WTC11 (cell line): ENCODE measurements around the gene UBAP2L. TPM values are rescaled to one million over a fixed set of nuclear protein-coding genes. Genes with fewer than 3 reads are reported as not detected.

Experiments
- ARID4B ChIP-seq: sonication (generic); formaldehyde crosslinking; IDR thresholded peaks from 2 replicates; pipeline ENCODE4 v1.8.0; 2023; ENCODE audit warnings: missing genetic modification reagents, mild to moderate bottlenecking, borderline replicate concordance
- ATF3 ChIP-seq: sonication (generic); formaldehyde crosslinking; conservative IDR thresholded peaks from 2 replicates; pipeline ENCODE4 v1.8.1; 2022; ENCODE audit warnings: mild to moderate bottlenecking, missing genetic modification reagents
- CDX4 ChIP-seq: fragments of 250-450 bp; sonication (Bioruptor Pico); IDR thresholded peaks from 2 replicates; pipeline ENCODE4 v1.9.0; 2021; ENCODE audit warnings: moderate library complexity, mild to moderate bottlenecking, inconsistent platforms, borderline replicate concordance
- E2F1 ChIP-seq: sonication (generic); formaldehyde crosslinking; IDR thresholded peaks from 2 replicates; pipeline ENCODE4 v1.8.0; 2022; ENCODE audit warnings: mild to moderate bottlenecking, missing genetic modification reagents
- E2F5 ChIP-seq: sonication (generic); formaldehyde crosslinking; IDR thresholded peaks from 2 replicates; pipeline ENCODE4 v1.8.1; 2022; ENCODE audit warnings: mild to moderate bottlenecking, moderate library complexity, missing genetic modification reagents
- FOXJ3 ChIP-seq: sonication (generic); formaldehyde crosslinking; IDR thresholded peaks from 2 replicates; pipeline ENCODE4 v1.9.0; 2021; ENCODE audit warnings: missing genetic modification reagents, mild to moderate bottlenecking, borderline replicate concordance
- GRHL2 ChIP-seq: fragments of 250-450 bp; sonication (Bioruptor Pico); IDR thresholded peaks from 2 replicates; pipeline ENCODE4 v1.8.0; 2022; ENCODE audit warnings: mild to moderate bottlenecking, moderate library complexity; ENCODE audit not compliant: insufficient replicate concordance, severe bottlenecking
- HMGXB4 ChIP-seq: sonication (generic); formaldehyde crosslinking; IDR thresholded peaks from 2 replicates; pipeline ENCODE4 v1.8.1; 2023; ENCODE audit warnings: mild to moderate bottlenecking, moderate library complexity, missing genetic modification reagents
- IRF2 ChIP-seq: sonication (generic); formaldehyde crosslinking; IDR thresholded peaks from 2 replicates; pipeline ENCODE4 v1.8.0; 2022; ENCODE audit warnings: low read depth, missing genetic modification reagents, borderline replicate concordance
- JAZF1 ChIP-seq: fragments of 250-450 bp; sonication (Bioruptor Pico); IDR thresholded peaks from 2 replicates; pipeline ENCODE4 v1.9.0; 2021; ENCODE audit warnings: moderate library complexity, mild to moderate bottlenecking, inconsistent platforms
- JUN ChIP-seq: sonication (generic); formaldehyde crosslinking; IDR thresholded peaks from 2 replicates; pipeline ENCODE4 v1.8.0; 2023; ENCODE audit warnings: mild to moderate bottlenecking, missing genetic modification reagents
- KAT7 ChIP-seq: sonication (generic); formaldehyde crosslinking; IDR thresholded peaks from 2 replicates; pipeline ENCODE4 v1.8.1; 2023; ENCODE audit warnings: missing genetic modification reagents, mild to moderate bottlenecking, borderline replicate concordance
- MAX ChIP-seq: sonication (generic); formaldehyde crosslinking; IDR thresholded peaks from 2 replicates; pipeline ENCODE4 v1.8.0; 2022; ENCODE audit warnings: mild to moderate bottlenecking, missing genetic modification reagents
- NFATC4 ChIP-seq: fragments of 250-450 bp; sonication (Bioruptor Pico); IDR thresholded peaks from 2 replicates; pipeline ENCODE4 v1.9.0; 2021; ENCODE audit warnings: mild to moderate bottlenecking
- NR2C2 ChIP-seq: sonication (generic); formaldehyde crosslinking; IDR thresholded peaks from 2 replicates; pipeline ENCODE4 v1.8.0; 2022; ENCODE audit warnings: mild to moderate bottlenecking, missing genetic modification reagents
- PRRX2 ChIP-seq: fragments of 250-450 bp; sonication (Bioruptor Pico); IDR thresholded peaks from 2 replicates; pipeline ENCODE4 v1.8.0; 2021; ENCODE audit warnings: mild to moderate bottlenecking
- SMAD3 ChIP-seq: sonication (generic); formaldehyde crosslinking; IDR thresholded peaks from 2 replicates; pipeline ENCODE4 v1.8.0; 2022; ENCODE audit warnings: missing genetic modification reagents, mild to moderate bottlenecking, borderline replicate concordance
- SOX15 ChIP-seq: fragments of 250-450 bp; sonication (Bioruptor Pico); IDR thresholded peaks from 2 replicates; pipeline ENCODE4 v1.9.0; 2021; ENCODE audit warnings: mild to moderate bottlenecking
- TCF7 ChIP-seq: sonication (generic); formaldehyde crosslinking; IDR thresholded peaks from 2 replicates; pipeline ENCODE4 v1.8.0; 2022; ENCODE audit warnings: mild to moderate bottlenecking, low read depth, missing genetic modification reagents, moderate library complexity
- ZBTB43 ChIP-seq: sonication (generic); formaldehyde crosslinking; IDR thresholded peaks from 2 replicates; pipeline ENCODE4 v1.8.1; 2023; ENCODE audit warnings: mild to moderate bottlenecking, missing genetic modification reagents
- ZNF121 ChIP-seq: sonication (generic); formaldehyde crosslinking; IDR thresholded peaks from 2 replicates; pipeline ENCODE4 v1.8.0; 2023; ENCODE audit warnings: missing genetic modification reagents
- ZNF263 ChIP-seq: sonication (generic); formaldehyde crosslinking; IDR thresholded peaks from 2 replicates; pipeline ENCODE4 v1.8.1; 2022; ENCODE audit warnings: low read depth, mild to moderate bottlenecking, moderate library complexity, missing genetic modification reagents
- ZNF317 ChIP-seq: sonication (generic); formaldehyde crosslinking; IDR thresholded peaks from 2 replicates; pipeline ENCODE4 v1.8.1; 2023; ENCODE audit warnings: low read depth, mild to moderate bottlenecking, moderate library complexity, missing genetic modification reagents, borderline replicate concordance
- ZNF423 ChIP-seq: fragments of 250-450 bp; sonication (Bioruptor Pico); IDR thresholded peaks from 2 replicates; pipeline ENCODE4 v2.1.2; 2022; ENCODE audit warnings: mild to moderate bottlenecking, moderate library complexity
- ZNF512 ChIP-seq: sonication (generic); formaldehyde crosslinking; IDR thresholded peaks from 2 replicates; pipeline ENCODE4 v1.8.1; 2022; ENCODE audit warnings: missing genetic modification reagents, borderline replicate concordance
- total RNA-seq: library from RNA; stranded (reverse); gene quantifications from 3 replicates; pipeline ENCODE4 v1.2.3, GENCODE V29; 2021

Gene UBAP2L
- total RNA-seq, 1 experiment from 2014 or later = 205 TPM

- TF ChIP-seq E2F1 (CRISPR knock-in tag) = 0 out of 2 replicates have a peak, but pooled peaks have one; percentile 69
- TF ChIP-seq CDX4 (CRISPR knock-in tag) = no peak
- 0 out of 2 replicates have a peak, but pooled peaks have one; percentile 33 for TF ChIP-seq NR2C2 (CRISPR knock-in tag)
- TF ChIP-seq HMGXB4 (CRISPR knock-in tag) = peak; percentile 83; the same call in 1 of the 2 replicates
- TF ChIP-seq ZNF512 (CRISPR knock-in tag) = no peak
- TF ChIP-seq JAZF1 (CRISPR knock-in tag) = no peak
- peak; percentile 92 for TF ChIP-seq E2F5 (CRISPR knock-in tag)
- no peak for TF ChIP-seq NFATC4 (CRISPR knock-in tag)
- no peak for TF ChIP-seq IRF2 (CRISPR knock-in tag)
- no peak for TF ChIP-seq ZNF121 (CRISPR knock-in tag)
- no peak for TF ChIP-seq TCF7 (CRISPR knock-in tag)
- no peak for TF ChIP-seq SOX15 (CRISPR knock-in tag)
- 0 out of 2 replicates have a peak, but pooled peaks have one; percentile 12 for TF ChIP-seq JUN (CRISPR knock-in tag)
- no peak for TF ChIP-seq ZNF423 (CRISPR knock-in tag)
- TF ChIP-seq KAT7 (CRISPR knock-in tag) = no peak
- TF ChIP-seq FOXJ3 = no peak
- TF ChIP-seq PRRX2 (CRISPR knock-in tag) = no peak
- TF ChIP-seq ARID4B (CRISPR knock-in tag) = peak; percentile 0; the same call in 1 of the 2 replicates
- 0 out of 2 replicates have a peak, but pooled peaks have one; percentile 39 for TF ChIP-seq ZBTB43 (CRISPR knock-in tag)
- TF ChIP-seq ZNF263 (CRISPR knock-in tag) = no peak
- TF ChIP-seq GRHL2 (CRISPR knock-in tag) = no peak
- TF ChIP-seq SMAD3 = peak; percentile 81; the same call in 1 of the 2 replicates
- peak; percentile 99 for TF ChIP-seq MAX (CRISPR knock-in tag)
- TF ChIP-seq ZNF317 = no peak
- no peak for TF ChIP-seq ATF3 (CRISPR knock-in tag)
Measured at GRCh38 chr1:154220071-154220969, at the start of gene UBAP2L (continued).
